Testis (tissue), 2 donors: ENCODE results near the gene C6orf47.

Source experiments
- POLR2A ChIP-seq: fragments of 450-650 bp; IDR thresholded peaks from one replicate; pipeline ENCODE4 v1.6.1; 2017; ENCODE audit warnings: antibody characterized with exemption, mild to moderate bottlenecking, moderate library complexity
- TF ChIP-seq, protein P1 (sequence below), 3 experiments: fragments of 450-650 bp in 2 of 3; fragments of 200-600 bp in 1 of 3; sonication (generic) in 1 of 3; IDR thresholded peaks; one replicate each; pipeline ENCODE4 v1.5.1; 2016 to 2019; ENCODE audit warnings: antibody characterized with exemption in 3 of 3, mild to moderate bottlenecking in 2 of 3, moderate library complexity in 1 of 3

DNA sequence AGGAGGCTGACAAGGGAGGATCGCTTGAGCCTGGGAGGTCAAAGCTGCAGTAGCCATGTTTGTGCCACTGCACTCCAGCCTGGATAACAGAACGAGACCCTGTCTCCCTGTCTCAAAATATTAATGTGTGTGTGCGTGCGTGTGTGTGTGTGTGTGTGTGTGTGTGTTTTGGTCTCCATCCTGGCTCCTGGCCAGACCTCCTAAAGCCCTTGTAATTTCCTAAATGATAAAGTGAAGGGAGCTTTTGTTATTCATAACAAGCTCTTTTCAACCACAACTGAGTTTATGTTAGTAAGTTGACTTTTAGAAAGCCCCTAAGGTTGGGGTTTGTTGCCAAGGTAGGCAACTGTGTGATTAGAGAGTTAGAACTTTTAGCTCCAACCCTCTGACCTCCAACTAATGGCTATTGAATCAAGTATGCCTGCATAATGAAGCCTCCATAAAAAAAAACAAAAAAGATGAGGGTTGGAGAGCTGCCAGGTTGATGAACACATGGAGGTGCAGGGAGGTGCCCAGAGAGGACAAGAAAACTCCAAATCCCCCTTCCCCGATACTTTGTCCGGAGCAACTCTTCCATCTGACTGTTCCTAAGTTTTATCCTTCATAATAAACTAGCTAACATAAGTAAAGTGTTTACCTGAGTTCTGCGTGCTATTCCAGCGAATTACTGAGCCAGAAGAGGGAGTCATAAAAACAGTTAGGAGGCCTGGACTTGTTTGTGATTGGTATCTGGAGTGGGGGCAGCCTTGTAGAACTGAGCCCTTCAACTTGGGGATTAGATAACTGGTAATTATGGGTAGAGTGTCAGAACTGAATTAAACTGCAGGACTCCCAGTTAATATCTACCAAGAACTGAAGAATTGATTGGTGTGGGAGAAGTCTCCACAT is 50.8 kb downstream of the C6orf47 start:
- TF ChIP-seq, protein P1, sequence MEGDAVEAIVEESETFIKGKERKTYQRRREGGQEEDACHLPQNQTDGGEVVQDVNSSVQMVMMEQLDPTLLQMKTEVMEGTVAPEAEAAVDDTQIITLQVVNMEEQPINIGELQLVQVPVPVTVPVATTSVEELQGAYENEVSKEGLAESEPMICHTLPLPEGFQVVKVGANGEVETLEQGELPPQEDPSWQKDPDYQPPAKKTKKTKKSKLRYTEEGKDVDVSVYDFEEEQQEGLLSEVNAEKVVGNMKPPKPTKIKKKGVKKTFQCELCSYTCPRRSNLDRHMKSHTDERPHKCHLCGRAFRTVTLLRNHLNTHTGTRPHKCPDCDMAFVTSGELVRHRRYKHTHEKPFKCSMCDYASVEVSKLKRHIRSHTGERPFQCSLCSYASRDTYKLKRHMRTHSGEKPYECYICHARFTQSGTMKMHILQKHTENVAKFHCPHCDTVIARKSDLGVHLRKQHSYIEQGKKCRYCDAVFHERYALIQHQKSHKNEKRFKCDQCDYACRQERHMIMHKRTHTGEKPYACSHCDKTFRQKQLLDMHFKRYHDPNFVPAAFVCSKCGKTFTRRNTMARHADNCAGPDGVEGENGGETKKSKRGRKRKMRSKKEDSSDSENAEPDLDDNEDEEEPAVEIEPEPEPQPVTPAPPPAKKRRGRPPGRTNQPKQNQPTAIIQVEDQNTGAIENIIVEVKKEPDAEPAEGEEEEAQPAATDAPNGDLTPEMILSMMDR (IDR thresholded peaks at IDR 0.05) = no peak
- no peak for TF ChIP-seq POLR2A
